Endothelial cell (in vitro differentiated cells): ENCODE data around the gene BCAP29. TPM values are rescaled to one million over a fixed set of nuclear protein-coding genes. Genes with fewer than 3 reads are reported as not detected.
A peak's percentile ranks its signal among the peaks of the same experiment; 100 is the strongest.

Experiments
- DNase-seq: peaks from one replicate; pipeline ENCODE4 v3.0.0; 2021; ENCODE audit warnings: low spot score
- H3K27ac Mint-ChIP-seq: one replicate; pipeline ENCODE4 v1.8.0; 2021; ENCODE audit warnings: mixed read lengths, inconsistent platforms; ENCODE audit not compliant: unreplicated experiment
- H3K27me3 Mint-ChIP-seq: one replicate; pipeline ENCODE4 v1.8.0; 2021; ENCODE audit warnings: mild to moderate bottlenecking, moderate library complexity, mixed read lengths, inconsistent platforms; ENCODE audit not compliant: unreplicated experiment
- H3K36me3 Mint-ChIP-seq: one replicate; pipeline ENCODE4 v1.8.0; 2021; ENCODE audit warnings: mild to moderate bottlenecking, low read depth, mixed read lengths, inconsistent platforms; ENCODE audit not compliant: unreplicated experiment
- H3K4me1 Mint-ChIP-seq: one replicate; pipeline ENCODE4 v1.8.0; 2021; ENCODE audit warnings: mild to moderate bottlenecking, mixed read lengths, inconsistent platforms; ENCODE audit not compliant: unreplicated experiment
- H3K4me3 Mint-ChIP-seq: one replicate; pipeline ENCODE4 v1.8.0; 2021; ENCODE audit warnings: mild to moderate bottlenecking, mixed read lengths, inconsistent platforms; ENCODE audit not compliant: unreplicated experiment
- H3K9me3 Mint-ChIP-seq: one replicate; pipeline ENCODE4 v1.8.0; 2021; ENCODE audit warnings: mixed read lengths, inconsistent platforms; ENCODE audit not compliant: unreplicated experiment
- CTCF ChIP-seq: fragments of 200-600 bp; sonication (generic); IDR thresholded peaks from one replicate; pipeline ENCODE4 v1.5.0; 2021; ENCODE audit warnings: antibody characterized with exemption; ENCODE audit not compliant: unreplicated experiment
- total RNA-seq: library from RNA; stranded (reverse); fragmentation: NEBNext Ultra II Directional; extraction: Animal tissue kit (Norgen Biotek cat#: 25700); gene quantifications from one replicate; pipeline ENCODE4 v1.2.1, GENCODE V29; 2021; ENCODE audit not compliant: unreplicated experiment

The BCAP29 gene
- total RNA-seq, 1 donor from 2014 or later: 114 TPM

DNA sequence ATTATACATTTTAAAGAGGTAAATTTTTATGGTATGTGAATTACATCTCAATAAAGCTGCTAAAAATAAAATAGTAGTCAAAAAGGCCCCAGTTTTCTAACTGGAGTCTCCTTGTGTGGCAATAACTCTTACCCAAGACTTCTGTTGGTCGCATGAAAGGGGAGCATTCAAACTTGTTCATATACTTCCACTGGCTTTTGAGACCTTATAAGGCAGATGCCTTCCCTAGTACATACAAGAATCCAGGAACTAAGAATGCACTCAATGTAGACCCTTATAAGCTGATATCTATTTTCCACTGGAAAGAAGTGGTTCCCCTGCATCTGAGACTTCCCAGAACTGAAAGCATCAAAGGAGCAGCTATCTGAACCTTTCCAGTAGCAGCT is 13.0 kb downstream of the BCAP29 start:
- no peaks in the 10 kb centered on the region for H3K9me3 Mint-ChIP-seq
- H3K27me3 Mint-ChIP-seq: peaks cover 5% of the 10 kb centered on the region
- no peak for DNase-seq
- no peak overlapping the region for H3K4me3 Mint-ChIP-seq
- H3K27ac Mint-ChIP-seq: no peak overlapping the region
- peaks cover 43% of the 10 kb centered on the region for H3K36me3 Mint-ChIP-seq
- H3K4me1 Mint-ChIP-seq: peaks cover 39% of the 10 kb centered on the region
- no peak for TF ChIP-seq CTCF

DNA sequence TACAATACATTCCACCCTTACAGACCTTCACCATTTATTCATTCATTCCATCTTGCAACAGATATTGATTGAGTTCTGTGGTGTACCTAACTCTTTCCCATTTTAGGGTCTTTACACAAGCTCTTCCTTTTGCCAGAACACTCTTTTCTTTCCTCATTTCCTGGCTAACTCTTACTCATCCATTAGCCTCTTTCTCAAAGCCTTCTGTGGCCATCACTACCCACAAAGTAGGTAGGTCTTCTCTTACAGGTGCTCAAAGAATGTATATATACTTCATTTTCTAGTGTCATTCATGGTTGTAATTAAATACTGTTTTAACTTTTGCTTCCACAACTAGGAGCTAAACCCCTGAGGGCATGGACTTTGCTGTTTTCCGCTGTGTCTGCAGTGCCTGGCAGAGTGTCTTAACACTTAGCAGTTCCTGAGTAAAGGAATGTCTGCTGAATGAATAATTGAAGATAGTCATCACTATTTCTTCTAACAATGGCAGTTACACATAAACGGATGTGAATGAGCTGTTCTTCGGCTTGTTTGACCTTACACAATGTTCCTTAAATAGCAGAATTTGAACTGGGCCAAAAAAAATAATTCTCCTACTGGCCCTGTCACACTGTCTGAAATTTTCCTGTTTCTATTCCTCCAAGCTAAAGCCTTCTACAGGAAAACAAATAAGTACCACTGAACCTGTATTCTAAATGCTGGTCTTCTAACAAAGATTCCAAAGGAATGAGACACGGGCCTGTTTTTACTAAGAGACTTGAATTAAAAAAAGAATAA is 15.1 kb downstream of the BCAP29 start:
- Mint-ChIP-seq H3K4me1 (peaks cover 44% of the 10 kb centered on the region), H3K27me3 (peaks cover 4% of the 10 kb centered on the region), H3K9me3 (no peaks in the 10 kb centered on the region), H3K36me3 (peaks cover 29% of the 10 kb centered on the region), H3K27ac (peak overlapping the region; percentile 99), H3K4me3 (peak overlapping the region; percentile 29)
- no peak for TF ChIP-seq CTCF
- no peak for DNase-seq

DNA sequence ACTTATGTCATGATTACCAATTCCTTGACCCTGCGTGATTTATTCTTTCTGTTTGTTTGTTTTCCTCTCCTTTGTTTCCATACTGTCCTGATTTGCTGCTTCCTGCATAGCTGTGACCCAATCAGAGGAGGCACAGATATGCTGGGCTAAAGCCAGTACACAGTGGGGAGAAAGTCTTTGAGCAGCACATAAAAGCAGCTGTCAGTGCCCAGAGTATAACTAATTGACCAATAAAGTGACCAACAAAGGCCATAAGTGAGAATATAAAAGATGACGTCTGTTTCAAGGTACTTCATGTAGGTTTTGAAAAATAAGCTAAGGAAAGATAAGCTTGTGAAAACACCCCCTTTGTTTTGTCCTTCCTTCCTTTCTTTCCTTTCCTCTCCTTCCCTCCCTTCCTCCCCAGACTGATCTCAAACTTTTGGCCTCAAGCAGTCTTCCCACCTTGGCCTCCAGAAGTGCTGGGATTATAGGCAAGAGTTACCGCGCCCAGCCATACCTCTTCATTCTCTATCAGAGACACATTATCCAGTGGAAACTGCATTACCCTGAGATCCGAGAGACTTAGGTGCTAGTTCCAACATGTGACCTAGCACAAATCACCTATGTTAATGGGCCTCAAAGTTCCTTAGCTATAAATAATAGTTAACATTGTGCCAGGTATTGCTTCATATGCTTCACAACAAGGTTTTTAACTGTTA is 17.0 kb downstream of the BCAP29 start:
- Mint-ChIP-seq H3K27ac (peak overlapping the region; percentile 99), H3K4me1 (peaks cover 44% of the 10 kb centered on the region), H3K27me3 (peaks cover 4% of the 10 kb centered on the region), H3K9me3 (no peaks in the 10 kb centered on the region), H3K4me3 (peak overlapping the region; percentile 21), H3K36me3 (peaks cover 22% of the 10 kb centered on the region)
- DNase-seq: peak; percentile 15
- no peak for TF ChIP-seq CTCF

GRCh38 chr7:107597582-107597916 is 17.5 kb downstream of the BCAP29 start:
- H3K4me3 Mint-ChIP-seq: no peak overlapping the region
- peaks cover 43% of the 10 kb centered on the region for H3K4me1 Mint-ChIP-seq
- peak overlapping the region; percentile 99 for H3K27ac Mint-ChIP-seq
- peaks cover 20% of the 10 kb centered on the region for H3K36me3 Mint-ChIP-seq
- DNase-seq: no peak
- no peak for TF ChIP-seq CTCF
- no peaks in the 10 kb centered on the region for H3K9me3 Mint-ChIP-seq
- H3K27me3 Mint-ChIP-seq: peaks cover 4% of the 10 kb centered on the region

DNA sequence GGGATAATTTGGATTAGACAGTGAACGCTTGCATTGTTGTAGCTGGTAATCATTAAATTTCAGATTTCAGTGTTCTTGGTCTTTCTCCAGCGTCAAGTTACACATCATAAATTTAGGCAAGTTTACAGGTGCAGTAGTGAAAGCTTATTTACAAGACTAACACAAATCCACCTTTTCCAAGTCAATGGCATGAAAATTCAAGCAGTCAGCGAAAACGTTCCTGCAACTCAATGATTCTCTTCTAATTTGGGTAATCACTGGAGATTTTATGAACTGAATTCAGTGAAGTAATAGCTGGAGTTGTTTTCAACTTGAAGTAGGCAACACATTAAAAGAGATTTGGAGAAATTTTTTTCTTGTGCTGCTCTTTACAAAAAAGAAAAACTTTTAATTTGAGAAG is 17.9 kb downstream of the BCAP29 start:
- Mint-ChIP-seq H3K27me3 (peaks cover 4% of the 10 kb centered on the region), H3K4me1 (peaks cover 42% of the 10 kb centered on the region), H3K27ac (peak overlapping the region; percentile 99), H3K9me3 (no peaks in the 10 kb centered on the region), H3K4me3 (no peak overlapping the region), H3K36me3 (peaks cover 20% of the 10 kb centered on the region)
- TF ChIP-seq CTCF: no peak
- no peak for DNase-seq
